ENCODE results near the gene MRPS7.
A peak's percentile ranks its signal among the peaks of the same experiment; 100 is the strongest.

The MRPS7 gene

DNA sequence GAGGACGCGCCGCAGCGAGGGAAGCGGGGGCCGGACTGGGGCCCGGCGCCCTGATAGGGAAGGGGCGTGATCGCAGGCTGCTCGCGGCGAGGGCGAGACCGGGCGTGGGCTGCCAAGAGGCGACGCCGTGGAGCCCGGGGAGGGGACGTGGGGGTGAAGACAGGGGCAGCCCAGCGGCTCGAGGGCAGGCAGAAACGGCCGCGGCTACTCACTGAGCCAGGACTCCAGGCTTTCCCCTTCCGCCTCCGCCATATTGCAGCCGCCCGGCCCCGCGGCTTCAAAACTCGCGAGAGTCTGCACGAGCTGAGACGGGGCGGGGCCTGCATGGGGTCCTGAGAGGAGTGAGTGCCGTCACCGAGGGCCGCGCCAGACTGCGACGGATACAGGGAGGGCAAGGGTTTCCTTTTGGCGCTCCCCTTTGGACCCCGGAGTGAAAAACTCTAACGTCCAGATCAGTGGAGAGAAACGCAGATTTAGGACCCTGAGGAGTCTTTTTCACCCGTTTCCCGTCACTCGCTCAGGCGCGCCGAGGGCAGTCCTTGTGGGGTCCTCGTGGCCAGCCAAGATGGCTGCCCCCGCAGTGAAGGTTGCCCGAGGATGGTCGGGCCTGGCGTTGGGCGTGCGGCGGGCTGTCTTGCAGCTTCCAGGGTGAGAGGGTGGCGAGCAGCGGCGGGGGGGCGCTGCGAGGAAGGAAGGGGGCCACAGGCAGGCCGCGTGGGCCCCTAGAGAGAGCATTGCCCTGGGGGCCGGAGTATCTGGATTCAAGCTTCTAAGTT, at the start of gene MRPS7, which contains the start of gene GGA3:
Gene MRPS7, plus strand, starts transcription at position 544 of the 776 bp plus-strand sequence. Its CDS starts 22 bp downstream, at position 566.
Gene GGA3, minus strand, starts transcription at position 271 of the 776 bp plus-strand sequence. Its CDS starts 19 bp downstream, at position 252.
- peak; percentile 77 for DNase-seq (ENCODE audit: low read depth)
- in situ Hi-C loops (cut with HindIII; ENCODE audit: low sequenced_read_pairs) = no loop called here
- TF ChIP-seq, protein P1, sequence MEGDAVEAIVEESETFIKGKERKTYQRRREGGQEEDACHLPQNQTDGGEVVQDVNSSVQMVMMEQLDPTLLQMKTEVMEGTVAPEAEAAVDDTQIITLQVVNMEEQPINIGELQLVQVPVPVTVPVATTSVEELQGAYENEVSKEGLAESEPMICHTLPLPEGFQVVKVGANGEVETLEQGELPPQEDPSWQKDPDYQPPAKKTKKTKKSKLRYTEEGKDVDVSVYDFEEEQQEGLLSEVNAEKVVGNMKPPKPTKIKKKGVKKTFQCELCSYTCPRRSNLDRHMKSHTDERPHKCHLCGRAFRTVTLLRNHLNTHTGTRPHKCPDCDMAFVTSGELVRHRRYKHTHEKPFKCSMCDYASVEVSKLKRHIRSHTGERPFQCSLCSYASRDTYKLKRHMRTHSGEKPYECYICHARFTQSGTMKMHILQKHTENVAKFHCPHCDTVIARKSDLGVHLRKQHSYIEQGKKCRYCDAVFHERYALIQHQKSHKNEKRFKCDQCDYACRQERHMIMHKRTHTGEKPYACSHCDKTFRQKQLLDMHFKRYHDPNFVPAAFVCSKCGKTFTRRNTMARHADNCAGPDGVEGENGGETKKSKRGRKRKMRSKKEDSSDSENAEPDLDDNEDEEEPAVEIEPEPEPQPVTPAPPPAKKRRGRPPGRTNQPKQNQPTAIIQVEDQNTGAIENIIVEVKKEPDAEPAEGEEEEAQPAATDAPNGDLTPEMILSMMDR (IDR thresholded peaks at IDR 0.05; ENCODE audit: low read depth, low read length, missing control alignments) = no peak
- H3K4me3 ChIP-seq (ENCODE audit: low read depth, low read length) = peak within 1 kb of the TSS; percentile 81

DNA sequence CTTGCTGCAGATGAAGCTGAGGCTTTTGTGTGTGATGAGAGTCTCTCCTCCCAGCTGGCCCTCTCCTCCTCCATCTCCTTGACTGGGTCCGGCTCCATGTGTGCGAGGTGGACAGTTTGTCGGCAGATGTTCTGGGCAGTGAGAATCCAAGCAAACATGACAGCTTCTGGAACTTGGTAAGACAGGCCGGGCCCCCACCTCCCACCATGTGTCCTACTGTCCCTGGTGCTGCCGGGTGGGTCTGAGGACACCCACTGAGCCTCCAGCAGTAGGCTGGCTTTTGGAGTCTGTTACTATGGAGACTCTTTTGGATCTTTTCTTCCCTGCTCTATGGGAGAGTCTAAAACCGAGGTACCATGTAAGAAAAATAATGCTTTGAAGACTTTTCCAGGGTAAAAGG, 43.5 kb upstream of the MRPS7 start:
- no peak overlapping the region for H3K4me3 ChIP-seq (ENCODE audit: low read depth, low read length)
- TF ChIP-seq, protein P1 (IDR thresholded peaks at IDR 0.05; ENCODE audit: low read depth, low read length, missing control alignments) = no peak
- in situ Hi-C loops (cut with HindIII; ENCODE audit: low sequenced_read_pairs) = no loop called here
- DNase-seq (ENCODE audit: low read depth) = no peak

- TF ChIP-seq, protein P1 (IDR thresholded peaks at IDR 0.05; ENCODE audit: low read depth, low read length, missing control alignments) = no peak
- in situ Hi-C loops (cut with HindIII; ENCODE audit: low sequenced_read_pairs) = no loop called here
- H3K4me3 ChIP-seq (ENCODE audit: low read depth, low read length) = no peak overlapping the region
- no peak for DNase-seq (ENCODE audit: low read depth)
Observed at GRCh38 chr17:75219815-75220214, 41.9 kb upstream of the MRPS7 start.

DNA sequence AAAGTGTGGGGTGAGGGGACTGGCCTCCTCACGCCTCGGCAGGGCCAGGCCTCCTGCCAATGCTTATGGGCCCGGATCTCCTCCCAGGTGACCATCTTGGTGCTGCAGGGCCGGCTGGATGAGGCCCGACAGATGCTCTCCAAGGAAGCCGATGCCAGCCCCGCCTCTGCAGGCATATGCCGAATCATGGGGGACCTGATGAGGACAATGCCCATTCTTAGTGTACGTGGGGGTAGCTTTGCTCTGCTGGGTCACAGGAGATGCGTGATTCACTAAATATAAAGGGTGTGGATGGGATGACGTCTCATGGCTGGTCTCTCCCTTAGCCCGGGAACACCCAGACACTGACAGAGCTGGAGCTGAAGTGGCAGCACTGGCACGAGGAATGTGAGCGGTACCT, 36.7 kb upstream of the MRPS7 start:
- no peak overlapping the region for H3K4me3 ChIP-seq (ENCODE audit: low read depth, low read length)
- DNase-seq (ENCODE audit: low read depth) = no peak
- in situ Hi-C loops (cut with HindIII; ENCODE audit: low sequenced_read_pairs) = no loop called here
- TF ChIP-seq, protein P1 (IDR thresholded peaks at IDR 0.05; ENCODE audit: low read depth, low read length, missing control alignments) = no peak

DNA sequence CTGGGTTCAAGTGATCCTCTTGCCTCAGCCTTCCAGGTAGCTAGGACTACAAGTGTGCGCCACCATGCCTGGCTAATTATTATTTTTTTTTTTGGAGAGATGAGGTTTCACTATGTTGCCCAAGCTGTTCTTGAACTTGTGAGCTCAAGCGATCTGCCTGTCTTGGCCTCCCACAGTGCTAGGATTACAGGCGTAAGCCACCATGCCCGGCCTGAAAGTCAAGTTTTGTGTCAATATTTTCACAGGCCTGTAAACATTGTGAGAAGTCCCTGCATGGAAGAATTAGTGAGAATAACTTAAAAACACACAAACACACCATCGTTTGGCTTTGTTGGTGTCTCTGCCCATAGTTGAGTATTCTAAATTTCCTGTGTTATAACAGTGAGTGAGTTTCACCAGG, 34.0 kb upstream of the MRPS7 start:
- H3K4me3 ChIP-seq (ENCODE audit: low read depth, low read length) = no peak overlapping the region
- in situ Hi-C loops (cut with HindIII; ENCODE audit: low sequenced_read_pairs) = no loop called here
- TF ChIP-seq, protein P1 (IDR thresholded peaks at IDR 0.05; ENCODE audit: low read depth, low read length, missing control alignments) = no peak
- DNase-seq (ENCODE audit: low read depth) = no peak

DNA sequence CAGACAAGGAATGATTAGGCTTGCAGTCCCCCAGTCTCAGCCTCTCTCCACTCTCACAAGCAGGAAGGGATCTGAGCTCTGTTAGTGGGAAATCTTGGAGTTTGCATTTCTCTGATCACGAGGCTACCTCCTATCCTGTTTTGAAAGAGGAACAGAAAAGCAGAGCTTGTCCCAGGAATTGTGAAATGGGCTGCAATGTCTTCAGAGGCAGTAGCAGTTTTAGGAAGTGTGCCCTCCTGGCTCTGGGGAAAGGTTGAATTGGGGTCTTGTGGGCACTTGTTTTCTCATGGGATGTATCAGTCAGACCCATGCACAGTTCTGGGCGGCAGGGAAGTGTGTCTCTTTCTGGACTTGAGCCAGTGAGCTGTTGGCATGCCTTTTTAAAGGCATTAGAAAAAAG, 33.4 kb upstream of the MRPS7 start:
- TF ChIP-seq, protein P1 (IDR thresholded peaks at IDR 0.05; ENCODE audit: low read depth, low read length, missing control alignments) = no peak
- H3K4me3 ChIP-seq (ENCODE audit: low read depth, low read length) = no peak overlapping the region
- in situ Hi-C loops (cut with HindIII; ENCODE audit: low sequenced_read_pairs) = no loop called here
- no peak for DNase-seq (ENCODE audit: low read depth)
